ENCODE results near the gene MYT1. TPM values are rescaled to one million over a fixed set of nuclear protein-coding genes. Genes with fewer than 3 reads are reported as not detected.

MYT1 gene
- total and polyA plus RNA-seq, 2 of the 13 experiments (the other 11 are each of a cell fraction or from before 2014, with no cell fraction given) = 0.58 to 2.5 TPM

GRCh38 chr20:64247970-64248841, 84.0 kb downstream of the MYT1 start (continued):
- 0 out of 2 replicates have a peak, but pooled peaks have one; percentile 36 for TF ChIP-seq HES4 (CRISPR knock-in tag; IDR thresholded peaks at IDR 0.05; ENCODE audit: borderline replicate concordance)
- no peak for TF ChIP-seq ZNF136 (CRISPR knock-in tag; IDR thresholded peaks at IDR 0.05; ENCODE audit: low read depth)
- 0 out of 2 replicates have a peak, but pooled peaks have one; percentile 8 for TF ChIP-seq CTCF (CRISPR knock-in tag; IDR thresholded peaks at IDR 0.05)
- TF ChIP-seq, protein P1, sequence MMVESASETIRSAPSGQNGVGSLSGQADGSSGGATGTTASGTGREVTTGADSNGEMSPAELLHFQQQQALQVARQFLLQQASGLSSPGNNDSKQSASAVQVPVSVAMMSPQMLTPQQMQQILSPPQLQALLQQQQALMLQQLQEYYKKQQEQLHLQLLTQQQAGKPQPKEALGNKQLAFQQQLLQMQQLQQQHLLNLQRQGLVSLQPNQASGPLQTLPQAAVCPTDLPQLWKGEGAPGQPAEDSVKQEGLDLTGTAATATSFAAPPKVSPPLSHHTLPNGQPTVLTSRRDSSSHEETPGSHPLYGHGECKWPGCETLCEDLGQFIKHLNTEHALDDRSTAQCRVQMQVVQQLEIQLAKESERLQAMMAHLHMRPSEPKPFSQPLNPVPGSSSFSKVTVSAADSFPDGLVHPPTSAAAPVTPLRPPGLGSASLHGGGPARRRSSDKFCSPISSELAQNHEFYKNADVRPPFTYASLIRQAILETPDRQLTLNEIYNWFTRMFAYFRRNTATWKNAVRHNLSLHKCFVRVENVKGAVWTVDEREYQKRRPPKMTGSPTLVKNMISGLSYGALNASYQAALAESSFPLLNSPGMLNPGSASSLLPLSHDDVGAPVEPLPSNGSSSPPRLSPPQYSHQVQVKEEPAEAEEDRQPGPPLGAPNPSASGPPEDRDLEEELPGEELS (CRISPR knock-in tag; IDR thresholded peaks at IDR 0.05) = no peak
- TF ChIP-seq ATM (IDR thresholded peaks at IDR 0.05; ENCODE audit: borderline replicate concordance) = no peak
- 0 out of 2 replicates have a peak, but pooled peaks have one; percentile 33 for TF ChIP-seq NFE2L1 (CRISPR knock-in tag; IDR thresholded peaks at IDR 0.05; ENCODE audit: borderline replicate concordance)
- TF ChIP-seq EZH2 (conservative IDR thresholded peaks at IDR 0.05; ENCODE audit: low read depth, low read length) = 0 out of 2 replicates have a peak, but pooled peaks have one; percentile 43
- TF ChIP-seq SALL2 (CRISPR knock-in tag; IDR thresholded peaks at IDR 0.05) = peak; percentile 26; the same call in 1 of the 2 replicates
- TF ChIP-seq NRL (CRISPR knock-in tag; IDR thresholded peaks at IDR 0.05; ENCODE audit: borderline replicate concordance) = 0 out of 2 replicates have a peak, but pooled peaks have one; percentile 38
- no peak for TF ChIP-seq THYN1 (CRISPR knock-in tag; IDR thresholded peaks at IDR 0.05; ENCODE audit: borderline replicate concordance, low read depth)
- 0 out of 2 replicates have a peak, but pooled peaks have one; percentile 41 for TF ChIP-seq ZFP90 (CRISPR knock-in tag; IDR thresholded peaks at IDR 0.05; ENCODE audit: borderline replicate concordance)

All from HepG2 (cell line).